Colonic mucosa (tissue), 4 donors: ENCODE data around the gene SPAG4. TPM values are rescaled to one million over a fixed set of nuclear protein-coding genes. Genes with fewer than 3 reads are reported as not detected.

ENCODE experiments used
- DNase-seq: peaks from one replicate; pipeline ENCODE4 v3.0.0-alpha.2; 2020
- H3K27ac ChIP-seq: fragments of 200-600 bp; one replicate; pipeline ENCODE4 v1.8.0; 2021
- H3K27me3 ChIP-seq: fragments of 200-600 bp; one replicate; pipeline ENCODE4 v1.8.0; 2021
- H3K36me3 ChIP-seq: fragments of 200-600 bp; one replicate; pipeline ENCODE4 v1.8.0; 2021
- H3K4me1 ChIP-seq: fragments of 200-600 bp; one replicate; pipeline ENCODE4 v1.8.0; 2021; ENCODE audit warnings: mild to moderate bottlenecking
- H3K4me3 ChIP-seq: fragments of 200-600 bp; one replicate; pipeline ENCODE4 v1.8.0; 2021
- H3K9ac ChIP-seq, 2 donors: one replicate each; pipeline ENCODE4 v1.7.0; 2013; ENCODE audit warnings: control low read depth in 2 of 2, low read depth in 2 of 2, low read length in 2 of 2
- H3K9me3 ChIP-seq: fragments of 200-600 bp; one replicate; pipeline ENCODE4 v1.8.0; 2021
- intact Hi-C: fragments of 100-400 bp; cut with DNase I; formaldehyde crosslinking; loops from one replicate; pipeline ENCODE4 v1.14.1; 2022
- total RNA-seq, 2 donors: library from RNA; stranded (reverse); fragmentation: NEBNext Ultra II Directional in 1 of 2; extraction: Animal tissue kit (Norgen Biotek cat#: 25700) in 1 of 2; gene quantifications; one replicate each; pipeline ENCODE4 v1.2.1, GENCODE V29; 2021
- TF ChIP-seq, protein P1 (sequence below): fragments of 200-600 bp; IDR thresholded peaks from one replicate; pipeline ENCODE4 v1.8.0; 2022; ENCODE audit warnings: antibody characterized with exemption, mild to moderate bottlenecking
- donor health status: healthy.
- donor health status: DM: no; HTN: no; CAD: no.
- donor health status: DM: no; HTN: no; CAD: no.

The SPAG4 gene
- total RNA-seq, 2 donors from 2014 or later: 5.7 to 8.6 TPM

DNA sequence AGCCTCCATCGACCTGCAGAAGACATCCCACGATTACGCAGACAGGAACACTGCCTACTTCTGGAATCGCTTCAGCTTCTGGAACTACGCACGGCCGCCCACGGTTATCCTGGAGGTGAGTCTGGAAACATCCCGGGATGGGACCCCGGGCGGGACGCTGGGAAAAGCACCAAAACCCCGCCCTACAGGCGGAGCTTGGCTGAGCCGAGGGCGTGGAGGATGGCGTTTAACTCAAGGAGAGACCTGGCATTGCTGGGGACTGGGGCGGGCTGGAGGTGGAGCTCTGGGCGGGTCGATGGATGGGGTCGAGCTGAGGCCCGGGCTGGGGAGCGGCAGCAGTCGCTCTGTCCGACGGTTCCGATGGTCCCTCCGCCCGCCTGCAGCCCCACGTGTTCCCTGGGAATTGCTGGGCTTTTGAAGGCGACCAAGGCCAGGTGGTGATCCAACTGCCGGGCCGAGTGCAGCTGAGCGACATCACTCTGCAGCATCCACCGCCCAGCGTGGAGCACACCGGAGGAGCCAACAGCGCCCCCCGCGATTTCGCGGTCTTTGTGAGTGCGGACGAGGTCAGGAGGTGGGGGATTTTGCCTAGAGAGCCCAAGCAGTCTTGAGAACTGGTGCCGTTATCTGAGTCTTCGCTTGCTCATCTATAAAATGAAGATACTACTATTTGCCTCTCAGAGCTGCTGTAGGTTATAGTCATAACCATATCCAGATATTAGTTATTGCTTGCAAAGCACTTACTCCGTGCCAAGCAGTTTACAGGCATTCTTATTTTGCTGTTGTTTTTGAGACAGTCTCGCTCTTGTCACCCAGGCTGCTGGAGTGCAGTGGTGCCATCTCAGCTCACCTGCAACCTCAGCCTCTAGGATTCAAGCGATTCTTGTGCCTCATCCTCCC lies 3.8 kb downstream of the SPAG4 start:
- peaks cover 12% of the 10 kb centered on the region for H3K4me1 ChIP-seq
- no peak overlapping the region for H3K27ac ChIP-seq
- TF ChIP-seq, protein P1, sequence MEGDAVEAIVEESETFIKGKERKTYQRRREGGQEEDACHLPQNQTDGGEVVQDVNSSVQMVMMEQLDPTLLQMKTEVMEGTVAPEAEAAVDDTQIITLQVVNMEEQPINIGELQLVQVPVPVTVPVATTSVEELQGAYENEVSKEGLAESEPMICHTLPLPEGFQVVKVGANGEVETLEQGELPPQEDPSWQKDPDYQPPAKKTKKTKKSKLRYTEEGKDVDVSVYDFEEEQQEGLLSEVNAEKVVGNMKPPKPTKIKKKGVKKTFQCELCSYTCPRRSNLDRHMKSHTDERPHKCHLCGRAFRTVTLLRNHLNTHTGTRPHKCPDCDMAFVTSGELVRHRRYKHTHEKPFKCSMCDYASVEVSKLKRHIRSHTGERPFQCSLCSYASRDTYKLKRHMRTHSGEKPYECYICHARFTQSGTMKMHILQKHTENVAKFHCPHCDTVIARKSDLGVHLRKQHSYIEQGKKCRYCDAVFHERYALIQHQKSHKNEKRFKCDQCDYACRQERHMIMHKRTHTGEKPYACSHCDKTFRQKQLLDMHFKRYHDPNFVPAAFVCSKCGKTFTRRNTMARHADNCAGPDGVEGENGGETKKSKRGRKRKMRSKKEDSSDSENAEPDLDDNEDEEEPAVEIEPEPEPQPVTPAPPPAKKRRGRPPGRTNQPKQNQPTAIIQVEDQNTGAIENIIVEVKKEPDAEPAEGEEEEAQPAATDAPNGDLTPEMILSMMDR: no peak
- peak; percentile 92 for DNase-seq
- H3K36me3 ChIP-seq: no peaks in the 10 kb centered on the region
- H3K9ac ChIP-seq: peak overlapping the region; percentile 1 to 51
- no peaks in the 10 kb centered on the region for H3K27me3 ChIP-seq
- intact Hi-C loops: loop anchor here (5.0 kb wide), 1 partner anchor 43 kb away; the partner anchor contains the start of genes CPNE1 and RBM12
- H3K4me3 ChIP-seq: peak overlapping the region; percentile 53
- H3K9me3 ChIP-seq: no peaks in the 10 kb centered on the region

DNA sequence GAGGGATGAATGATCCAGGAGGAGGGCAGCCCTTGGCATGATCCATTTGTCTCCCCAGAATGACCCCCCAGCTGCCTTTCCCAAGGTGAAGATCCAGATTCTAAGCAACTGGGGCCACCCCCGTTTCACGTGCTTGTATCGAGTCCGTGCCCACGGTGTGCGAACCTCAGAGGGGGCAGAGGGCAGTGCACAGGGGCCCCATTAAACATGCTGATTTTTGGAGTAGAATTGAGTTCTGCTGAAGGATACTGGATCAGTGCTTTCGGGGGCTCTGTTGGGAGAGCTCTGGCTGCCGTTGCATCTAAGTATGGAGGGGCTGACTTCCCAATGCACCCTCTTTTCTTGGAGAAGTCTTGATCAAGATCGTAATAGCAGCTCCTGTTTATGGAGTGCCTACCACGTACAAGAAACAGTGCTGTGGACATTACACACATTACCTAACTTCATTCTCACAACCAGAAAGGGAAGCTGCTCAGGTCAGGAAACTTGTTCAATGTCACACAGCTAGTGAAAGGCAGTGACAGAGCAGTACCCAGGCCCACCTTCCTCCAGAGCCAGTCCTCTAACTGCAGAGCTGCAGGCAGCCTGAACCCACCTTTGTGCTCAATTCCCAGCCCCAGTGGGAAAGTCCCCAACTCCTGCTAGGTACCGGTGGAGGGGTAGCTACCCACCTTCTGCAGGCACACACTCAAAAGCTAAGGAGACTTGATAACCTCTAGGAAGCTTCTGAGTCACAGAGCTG lies 5.4 kb downstream of the SPAG4 start:
- TF ChIP-seq, protein P1: no peak
- DNase-seq: no peak
- H3K4me3 ChIP-seq: no peak overlapping the region
- peaks cover 12% of the 10 kb centered on the region for H3K4me1 ChIP-seq
- H3K27ac ChIP-seq: no peak overlapping the region
- H3K36me3 ChIP-seq: peaks cover 5% of the 10 kb centered on the region
- intact Hi-C loops: no loop called here
- H3K27me3 ChIP-seq: no peaks in the 10 kb centered on the region
- H3K9me3 ChIP-seq: no peaks in the 10 kb centered on the region
- no peak overlapping the region for H3K9ac ChIP-seq

DNA sequence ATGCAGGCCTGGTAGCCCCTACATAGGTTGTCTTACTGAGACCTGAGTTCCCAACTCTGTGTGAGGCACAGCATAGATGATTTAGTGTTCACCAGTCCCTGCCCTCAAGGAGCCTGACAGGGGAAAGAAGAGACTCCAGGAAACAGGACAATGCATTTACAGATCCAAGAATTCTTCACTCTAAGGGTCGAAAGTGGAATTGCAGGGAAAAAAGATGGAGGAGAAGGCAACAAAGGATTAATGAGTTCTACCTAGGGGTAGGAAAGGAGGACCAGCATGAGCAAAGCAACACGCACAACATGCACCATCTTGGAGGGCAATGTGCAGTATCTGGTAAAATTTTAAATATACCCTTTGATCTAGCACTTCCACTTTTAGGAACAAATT lies 5.9 kb downstream of the SPAG4 start:
- intact Hi-C loops: no loop called here
- TF ChIP-seq, protein P1: no peak
- no peak overlapping the region for H3K4me3 ChIP-seq

DNA sequence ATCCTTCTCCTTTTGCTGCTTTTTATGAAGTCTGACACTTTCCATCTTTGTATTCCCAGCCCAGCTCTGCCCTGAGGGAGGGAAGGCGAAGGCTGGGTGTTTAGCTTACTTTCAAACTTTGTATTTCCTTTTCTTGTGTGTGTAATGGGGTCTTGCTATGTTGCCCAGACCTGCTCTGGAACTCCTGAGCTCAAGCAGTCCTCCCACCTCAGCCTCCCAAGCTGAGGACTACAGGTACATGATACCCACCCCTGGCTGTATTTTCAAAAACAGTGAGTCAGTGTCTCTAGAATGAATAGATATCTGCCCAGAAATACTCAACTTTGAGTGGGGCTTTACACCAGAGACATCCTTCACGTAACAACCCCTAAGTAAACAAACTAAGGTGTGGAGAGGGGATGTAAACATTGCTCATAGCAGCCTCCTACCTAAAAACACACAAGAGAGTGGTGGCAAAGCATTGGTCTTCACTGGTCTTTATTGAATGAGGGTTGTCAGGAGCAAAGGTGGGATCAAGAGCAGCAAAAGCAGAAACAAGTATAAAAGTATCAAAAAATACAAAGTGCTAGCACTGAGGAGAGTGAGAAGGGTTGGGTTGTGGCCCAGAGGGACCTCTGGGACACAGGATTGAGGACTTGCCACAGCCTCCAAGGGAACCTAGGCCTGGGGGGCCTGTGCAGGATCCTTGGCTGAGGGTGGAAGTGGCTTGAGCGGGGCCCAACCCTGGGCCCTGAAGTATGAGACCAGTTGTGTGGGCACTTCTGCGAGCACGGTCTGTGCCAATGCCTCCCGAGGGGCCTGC lies 10.2 kb downstream of the SPAG4 start:
- Histone ChIP-seq H3K27me3 (no peaks in the 10 kb centered on the region), H3K36me3 (peaks cover 13% of the 10 kb centered on the region)

More for the DNA sequence above, 5.9 kb downstream of the SPAG4 start:
- H3K9me3 ChIP-seq: no peaks in the 10 kb centered on the region
- no peak overlapping the region for H3K27ac ChIP-seq
- DNase-seq: no peak
- peaks cover 12% of the 10 kb centered on the region for H3K4me1 ChIP-seq
- H3K27me3 ChIP-seq: no peaks in the 10 kb centered on the region
- no peak overlapping the region for H3K9ac ChIP-seq
- peaks cover 11% of the 10 kb centered on the region for H3K36me3 ChIP-seq

More for the DNA sequence above, 10.2 kb downstream of the SPAG4 start:
- no peak for DNase-seq
- TF ChIP-seq, protein P1: no peak
- Histone ChIP-seq H3K4me1 (no peaks in the 10 kb centered on the region), H3K27ac (no peak overlapping the region), H3K4me3 (no peak overlapping the region), H3K9ac (no peak overlapping the region), H3K9me3 (no peaks in the 10 kb centered on the region)
- intact Hi-C loops: no loop called here
